Uterus (tissue), 4 donors: ENCODE data around the gene CLRN1. TPM values are rescaled to one million over a fixed set of nuclear protein-coding genes. Genes with fewer than 3 reads are reported as not detected.

ENCODE experiments used
- DNase-seq, 2 donors: peaks; one replicate each; pipeline ENCODE4 v3.0.0-alpha.2; 2019 to 2020
- H3K27ac ChIP-seq, 2 donors: fragments of 200-600 bp; sonication (generic); 1 replicate in 1 of 2; 2 replicates in 1 of 2; pipeline ENCODE4 v1.5.1; 2016 to 2018
- H3K27me3 ChIP-seq, 2 donors: fragments of 200-600 bp; sonication (generic); one replicate each; pipeline ENCODE4 v1.5.1; 2018 to 2019; ENCODE audit warnings: control low read depth in 1 of 2
- H3K36me3 ChIP-seq, 2 donors: fragments of 200-600 bp; sonication (generic); one replicate each; pipeline ENCODE4 v1.5.1; 2019; ENCODE audit warnings: control low read depth in 1 of 2
- H3K4me1 ChIP-seq, 2 donors: fragments of 200-600 bp; sonication (generic); one replicate each; pipeline ENCODE4 v1.5.1; 2018 to 2019; ENCODE audit warnings: control low read depth in 1 of 2
- H3K4me3 ChIP-seq, 2 donors: fragments of 200-600 bp; sonication (generic); 1 replicate in 1 of 2; 2 replicates in 1 of 2; pipeline ENCODE4 v1.5.1; 2018 to 2019; ENCODE audit warnings: mild to moderate bottlenecking in 1 of 2
- H3K9me3 ChIP-seq, 2 donors: fragments of 200-600 bp; sonication (generic); one replicate each; pipeline ENCODE4 v1.5.1; 2019; ENCODE audit warnings: control low read depth in 1 of 2
- CTCF ChIP-seq, 4 experiments: fragments of 200-600 bp in 2 of 4; fragments of 450-650 bp in 2 of 4; sonication (generic) in 2 of 4; IDR thresholded peaks; one replicate each; pipeline ENCODE4 v1.5.1; 2016 to 2019; ENCODE audit warnings: antibody characterized with exemption in 4 of 4, mild to moderate bottlenecking in 2 of 4, moderate library complexity in 1 of 4
- POLR2A ChIP-seq, 2 donors: fragments of 450-650 bp; IDR thresholded peaks; one replicate each; pipeline ENCODE4 v1.6.1; 2016; ENCODE audit warnings: antibody characterized with exemption in 2 of 2, mild to moderate bottlenecking in 1 of 2, moderate library complexity in 1 of 2
- intact Hi-C: fragments of 100-400 bp; cut with DNase I; formaldehyde crosslinking; loops from one replicate; pipeline ENCODE4 v1.15.1; 2023; ENCODE audit warnings: low total_unique reads
- total RNA-seq, 4 donors: library from RNA; depleted of rRNA in 3 of 4; stranded (reverse); fragments of >200 nt in 3 of 4; gene quantifications; one replicate each; pipeline versions ENCODE4 v1.1.0 to v1.2.4, GENCODE V29; 2014 to 2023
- donor health status: DM: yes; HTN: yes; CAD: no.

The CLRN1 gene
- total RNA-seq, 4 donors from 2014 or later: not detected

GRCh38 chr3:150951923-150952322 lies 20.6 kb downstream of the CLRN1 start:
- Histone ChIP-seq H3K27ac (no peak overlapping the region), H3K9me3 (no peaks in the 10 kb centered on the region), H3K4me3 (no peak overlapping the region), H3K36me3 (no peaks in the 10 kb centered on the region), H3K4me1 (no peaks in the 10 kb centered on the region), H3K27me3 (no peaks in the 10 kb centered on the region)
- no peak for DNase-seq
- TF ChIP-seq CTCF (IDR thresholded peaks at IDR 0.05) (no peak), POLR2A (IDR thresholded peaks at IDR 0.05) (no peak)
- intact Hi-C loops: no loop called here

- no peaks in the 10 kb centered on the region for H3K9me3 ChIP-seq
- no peaks in the 10 kb centered on the region for H3K27me3 ChIP-seq
- TF ChIP-seq CTCF (IDR thresholded peaks at IDR 0.05) (no peak), POLR2A (IDR thresholded peaks at IDR 0.05) (no peak)
- no peak overlapping the region for H3K4me3 ChIP-seq
- no peaks in the 10 kb centered on the region for H3K4me1 ChIP-seq
- no peaks in the 10 kb centered on the region for H3K36me3 ChIP-seq
- H3K27ac ChIP-seq: no peak overlapping the region
- no peak for DNase-seq
- intact Hi-C loops: no loop called here
Observed at GRCh38 chr3:150945226-150946032, 27.1 kb downstream of the CLRN1 start.

GRCh38 chr3:150942221-150942620 lies 30.3 kb downstream of the CLRN1 start:
- DNase-seq: no peak
- H3K36me3 ChIP-seq: no peaks in the 10 kb centered on the region
- no peaks in the 10 kb centered on the region for H3K4me1 ChIP-seq
- H3K27me3 ChIP-seq: no peaks in the 10 kb centered on the region
- intact Hi-C loops: no loop called here
- no peaks in the 10 kb centered on the region for H3K9me3 ChIP-seq
- TF ChIP-seq POLR2A (IDR thresholded peaks at IDR 0.05) (no peak), CTCF (IDR thresholded peaks at IDR 0.05) (no peak)
- no peak overlapping the region for H3K27ac ChIP-seq
- H3K4me3 ChIP-seq: no peak overlapping the region

- TF ChIP-seq CTCF (IDR thresholded peaks at IDR 0.05) (no peak), POLR2A (IDR thresholded peaks at IDR 0.05) (no peak)
- no peaks in the 10 kb centered on the region for H3K4me1 ChIP-seq
- intact Hi-C loops: no loop called here
- H3K4me3 ChIP-seq: no peak overlapping the region
- H3K9me3 ChIP-seq: no peaks in the 10 kb centered on the region
- DNase-seq: no peak
- H3K36me3 ChIP-seq: no peaks in the 10 kb centered on the region
- no peaks in the 10 kb centered on the region for H3K27me3 ChIP-seq
- no peak overlapping the region for H3K27ac ChIP-seq
Observed at GRCh38 chr3:150936693-150937092, 35.8 kb downstream of the CLRN1 start.

- H3K27ac ChIP-seq: no peak overlapping the region
- no peaks in the 10 kb centered on the region for H3K4me1 ChIP-seq
- no peak for TF ChIP-seq CTCF (IDR thresholded peaks at IDR 0.05)
- no peak for TF ChIP-seq POLR2A (IDR thresholded peaks at IDR 0.05)
- DNase-seq: no peak
- no peaks in the 10 kb centered on the region for H3K9me3 ChIP-seq
- H3K36me3 ChIP-seq: no peaks in the 10 kb centered on the region
- no peaks in the 10 kb centered on the region for H3K27me3 ChIP-seq
- no peak overlapping the region for H3K4me3 ChIP-seq
- intact Hi-C loops: no loop called here
Observed at GRCh38 chr3:150933473-150933995, 39.0 kb downstream of the CLRN1 start.
